ENCODE measurements around the gene SPATA2L. TPM values are rescaled to one million over a fixed set of nuclear protein-coding genes. Genes with fewer than 3 reads are reported as not detected.

Gene SPATA2L
- total and polyA plus RNA-seq, 2 of the 8 experiments (the other 6 are each of a cell fraction or from before 2014, with no cell fraction given) = 9.3 to 12.5 TPM

GRCh38 chr16:89655062-89655643 lies 46.4 kb downstream of the SPATA2L start:
- Histone ChIP-seq H2BK20ac (ENCODE audit: low read length) (no peak overlapping the region), H4K20me1 (replicated peaks in 1 of 2; ENCODE audit: control insufficient read depth in 1 of 2, insufficient read depth in 2 of 2, low read length in 2 of 2) (peaks cover 5 to 10% of the 10 kb centered on the region in 2 experiments), H3K36me3 (ENCODE audit: control insufficient read depth in 2 of 4, insufficient read depth in 4 of 4, low read length in 3 of 4) (peaks cover 0 to 3% (median under 1%) of the 10 kb centered on the region in 4 experiments; a peak in 3 of 8 replicates), H3K79me1 (ENCODE audit: low read depth, low read length) (peaks cover 13% of the 10 kb centered on the region), H3K27ac (ENCODE audit: low read depth, low read length) (no peak overlapping the region), H3K9me3 (ENCODE audit: insufficient read depth in 2 of 2, low read depth in 1 of 2, low read length in 1 of 2) (no peaks in the 10 kb centered on the region), H3K4me3 (ENCODE audit: extremely low read depth in 1 of 4, insufficient read depth in 2 of 4, low read depth in 3 of 4, low read length in 4 of 4) (no peak overlapping the region), H3K4me1 (replicated peaks in 1 of 4; ENCODE audit: control insufficient read depth in 3 of 4, insufficient read depth in 4 of 4, low read length in 3 of 4) (peaks cover 0 to 8% (median 3%) of the 10 kb centered on the region in 4 experiments; a peak in 3 of 7 replicates), H3K4me2 (ENCODE audit: insufficient read depth in 1 of 2, low read depth in 2 of 2, low read length in 2 of 2) (no peak overlapping the region), H2BK12ac (ENCODE audit: low read depth, low read length) (no peak overlapping the region), H3K23me2 (ENCODE audit: low read depth, low read length) (peaks cover 8% of the 10 kb centered on the region), H4K5ac (ENCODE audit: insufficient read length, low read depth, low read length) (no peak overlapping the region), H3K14ac (ENCODE audit: insufficient read length) (no peak overlapping the region), H3K56ac (replicated peaks; ENCODE audit: insufficient read length, low read depth, low read length) (no peak overlapping the region), H3K79me2 (ENCODE audit: control insufficient read depth in 1 of 2, insufficient read depth in 2 of 2, low read length in 2 of 2) (peaks cover 0 to 31% of the 10 kb centered on the region in 2 experiments; a peak in 2 of 4 replicates), H2BK15ac (ENCODE audit: low read length) (no peak overlapping the region), H3K23ac (ENCODE audit: insufficient read length) (no peak overlapping the region), H3K18ac (ENCODE audit: extremely low read depth, low read length) (no peak overlapping the region), H2BK5ac (ENCODE audit: low read depth, low read length) (no peak overlapping the region), H4K8ac (ENCODE audit: extremely low read depth, insufficient read depth, low read length) (no peak overlapping the region), H3K27me3 (replicated peaks in 1 of 4; ENCODE audit: control insufficient read depth in 3 of 4, extremely low read depth in 1 of 4, insufficient read depth in 3 of 4, low read length in 3 of 4) (no peaks in the 10 kb centered on the region), H4K91ac (replicated peaks; ENCODE audit: insufficient read length, low read length) (no peak overlapping the region), H3K9ac (replicated peaks in 1 of 4; ENCODE audit: extremely low read depth in 1 of 4, low read depth in 3 of 4, low read length in 3 of 4) (no peak overlapping the region), H2AK5ac (ENCODE audit: low read depth, low read length) (no peak overlapping the region), H2AFZ (ENCODE audit: low read length) (no peak overlapping the region), H3K4ac (replicated peaks; ENCODE audit: insufficient read length, low read depth, low read length) (no peak overlapping the region), H2BK120ac (replicated peaks; ENCODE audit: low read depth, low read length) (no peak overlapping the region)
- CTCF ChIA-PET (ENCODE audit: partially characterized antibody) = interaction anchor here (0.5 to 1.4 kb wide), 5 partner anchors 40 to 215 kb away, joined by 3 to 5 read pairs (median 3); no protein-coding TSS in a partner anchor
- FAIRE-seq (no peak), DNase-seq (ENCODE audit: low read depth in 1 of 2, low spot score in 2 of 2) (no peak)
- 92% methylated on average over 10 of the region's 10 CpGs; no CpG with 5 or more reads in 1 of the 2 experiments for WGBS, 2 experiments (ENCODE audit: extremely low coverage in 1 of 2, insufficient coverage in 1 of 2, insufficient read length in 1 of 2, insufficient replicate concordance in 2 of 2, low coverage in 1 of 2, low lambda C conversion rate in 2 of 2, missing lambda C conversion rate in 1 of 2)
- POLR2A ChIA-PET (ENCODE audit: partially characterized antibody) = interaction anchor here (0.7 to 1.3 kb wide), 2 partner anchors 54 to 310 kb away, joined by 3 read pairs; no protein-coding TSS in a partner anchor
- TF ChIP-seq EZH2 (IDR thresholded peaks at IDR 0.05; ENCODE audit: low read depth, low read length, severe bottlenecking) = no peak
- no peak for TF ChIP-seq SIRT6 (IDR thresholded peaks at IDR 0.05; ENCODE audit: low read length)
- no peak for TF ChIP-seq CTBP2 (IDR thresholded peaks at IDR 0.05; ENCODE audit: borderline replicate concordance, insufficient read depth, insufficient read length, low read length)
- TF ChIP-seq ATF3 (IDR thresholded peaks at IDR 0.05; ENCODE audit: insufficient read depth, low read depth, low read length) = no peak
- TF ChIP-seq SIX5 (IDR thresholded peaks at IDR 0.05; ENCODE audit: low read depth, low read length) = no peak
- no peak for TF ChIP-seq BRCA1 (IDR thresholded peaks at IDR 0.05; ENCODE audit: low read depth, low read length)
- no peak for TF ChIP-seq CHD1 (IDR thresholded peaks at IDR 0.05; ENCODE audit: low read depth, low read length)
- TF ChIP-seq RFX5 (IDR thresholded peaks at IDR 0.05; ENCODE audit: borderline replicate concordance, low read depth, low read length) = no peak
- no peak for TF ChIP-seq RAD21 (IDR thresholded peaks at IDR 0.05 in 1 of 2, conservative IDR thresholded peaks at IDR 0.05 in 1 of 2; ENCODE audit: low read depth in 2 of 2, low read length in 2 of 2)
- TF ChIP-seq SP4 (IDR thresholded peaks at IDR 0.05; ENCODE audit: low read length) = no peak
- TF ChIP-seq CBX8 (IDR thresholded peaks at IDR 0.05; ENCODE audit: borderline replicate concordance, low read depth, low read length) = no peak
- no peak for TF ChIP-seq JUND (IDR thresholded peaks at IDR 0.05; ENCODE audit: low read length)
- no peak for TF ChIP-seq TCF12 (IDR thresholded peaks at IDR 0.05; ENCODE audit: low read depth, low read length)

All from H1 (cell line).